Neural cell (in vitro differentiated cells): Measurements from ENCODE around the gene LYRM2.

Experiments
- CTCF ChIP-seq: fragments of 450-650 bp; IDR thresholded peaks from 2 replicates; pipeline ENCODE4 v1.5.1; 2014; ENCODE audit warnings: antibody characterized with exemption, mild to moderate bottlenecking, moderate library complexity; ENCODE audit not compliant: poor library complexity, severe bottlenecking
- EP300 ChIP-seq: fragments of 450-650 bp; conservative IDR thresholded peaks from 2 replicates; pipeline ENCODE4 v1.6.1; 2014; ENCODE audit warnings: antibody characterized with exemption, mild to moderate bottlenecking, moderate library complexity; ENCODE audit not compliant: poor library complexity, severe bottlenecking
- EZH2 ChIP-seq: fragments of 200-600, 300-800 bp; shearing (Covaris generic), sonication (generic); IDR thresholded peaks from 2 replicates; pipeline ENCODE4 v1.6.1; 2014; ENCODE audit warnings: antibody characterized with exemption, low read length, borderline replicate concordance, mild to moderate bottlenecking; ENCODE audit not compliant: insufficient read depth, poor library complexity, severe bottlenecking
- POLR2AphosphoS5 ChIP-seq: IDR thresholded peaks from 2 replicates; pipeline ENCODE4 v1.6.1; 2012
- RAD21 ChIP-seq: fragments of 450-650 bp; conservative IDR thresholded peaks from 2 replicates; pipeline ENCODE4 v1.6.1; 2014; ENCODE audit warnings: antibody characterized with exemption, mild to moderate bottlenecking, moderate library complexity

GRCh38 chr6:89562093-89562973 lies 76.2 kb downstream of the LYRM2 start:
- TF ChIP-seq POLR2AphosphoS5 (peak; percentile 42), CTCF (peak; percentile 47), EZH2 (no peak), RAD21 (peak; percentile 43), EP300 (no peak)
